ENCODE results near the gene GMPS.

The GMPS gene

GRCh38 chr3:155981669-155982068 is 111.2 kb downstream of the GMPS start:
- no peaks in the 10 kb centered on the region for H3K9me3 ChIP-seq (ENCODE audit: control insufficient read depth, low read depth, low read length)
- no peaks in the 10 kb centered on the region for H3K27me3 ChIP-seq (ENCODE audit: control insufficient read depth, insufficient read depth, low read length)
- H3K9ac ChIP-seq (ENCODE audit: low read length), result no peak overlapping the region
- H3K4me3 ChIP-seq (ENCODE audit: low read length), result no peak overlapping the region
- H3K27ac ChIP-seq (ENCODE audit: low read length), result no peak overlapping the region
- H3K36me3 ChIP-seq (ENCODE audit: control insufficient read depth, low read depth, low read length), result no peaks in the 10 kb centered on the region
- peaks cover 10% of the 10 kb centered on the region for H3K4me1 ChIP-seq (ENCODE audit: control insufficient read depth, low read depth, low read length)

DNA sequence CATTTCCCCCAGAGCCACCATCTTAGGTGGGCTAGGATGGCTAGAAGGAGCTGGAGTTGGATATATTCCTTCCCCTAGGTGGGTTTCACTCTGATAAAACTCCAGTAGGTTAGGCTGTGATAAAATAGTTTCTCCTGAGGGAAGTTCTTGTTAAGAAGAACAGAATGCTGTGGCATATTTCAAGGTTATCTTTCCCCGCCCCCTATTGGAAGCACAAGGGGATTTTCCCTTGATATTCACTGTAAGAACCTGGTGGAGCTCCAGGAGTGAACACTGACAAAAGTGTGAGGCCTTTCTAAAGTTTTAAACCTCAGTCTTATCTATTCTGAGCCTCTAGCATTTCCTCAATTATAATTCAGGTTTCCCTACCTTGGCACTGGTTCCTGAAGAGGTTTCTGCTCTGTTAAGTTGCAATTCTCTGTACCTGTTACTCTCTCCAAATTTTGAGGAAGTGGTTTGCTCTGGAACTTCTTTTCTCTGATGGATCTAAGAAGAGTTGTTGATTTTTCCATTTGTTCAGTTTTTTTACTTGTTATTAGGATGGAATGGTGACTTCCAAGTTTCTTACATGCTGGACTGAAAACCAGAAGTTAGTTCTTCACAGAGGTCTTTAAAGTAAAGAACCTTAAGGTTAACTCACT is 113.5 kb downstream of the GMPS start:
- Histone ChIP-seq H3K9me3 (ENCODE audit: control insufficient read depth, low read depth, low read length) (no peaks in the 10 kb centered on the region), H3K4me1 (ENCODE audit: control insufficient read depth, low read depth, low read length) (peaks cover 10% of the 10 kb centered on the region), H3K36me3 (ENCODE audit: control insufficient read depth, low read depth, low read length) (no peaks in the 10 kb centered on the region), H3K27me3 (ENCODE audit: control insufficient read depth, insufficient read depth, low read length) (no peaks in the 10 kb centered on the region), H3K4me3 (ENCODE audit: low read length) (no peak overlapping the region), H3K27ac (ENCODE audit: low read length) (no peak overlapping the region), H3K9ac (ENCODE audit: low read length) (no peak overlapping the region)

GRCh38 chr3:155984791-155985417 is 114.5 kb downstream of the GMPS start:
- H3K9ac ChIP-seq (ENCODE audit: low read length), result no peak overlapping the region
- H3K36me3 ChIP-seq (ENCODE audit: control insufficient read depth, low read depth, low read length), result no peaks in the 10 kb centered on the region
- peaks cover 10% of the 10 kb centered on the region for H3K4me1 ChIP-seq (ENCODE audit: control insufficient read depth, low read depth, low read length)
- no peak overlapping the region for H3K4me3 ChIP-seq (ENCODE audit: low read length)
- H3K27ac ChIP-seq (ENCODE audit: low read length), result no peak overlapping the region
- no peaks in the 10 kb centered on the region for H3K9me3 ChIP-seq (ENCODE audit: control insufficient read depth, low read depth, low read length)
- H3K27me3 ChIP-seq (ENCODE audit: control insufficient read depth, insufficient read depth, low read length), result no peaks in the 10 kb centered on the region

DNA sequence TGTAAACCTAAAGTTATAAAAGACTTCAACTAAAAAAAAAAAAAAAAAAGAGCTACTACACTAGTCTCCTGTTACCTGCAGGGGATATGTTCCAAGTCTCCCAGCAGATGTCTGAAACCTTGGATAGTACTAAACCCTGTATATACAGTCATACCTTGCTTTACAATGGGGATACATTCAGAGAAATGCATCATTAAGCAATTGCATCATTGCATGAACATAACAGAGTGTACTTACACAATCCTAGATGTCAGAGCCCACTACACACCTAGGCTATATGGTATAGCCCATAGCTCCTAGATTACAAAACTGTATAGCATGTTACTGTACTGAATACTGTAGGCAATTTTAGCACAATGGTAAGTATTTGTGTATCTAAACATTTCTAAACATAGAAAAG is 119.1 kb downstream of the GMPS start:
- Histone ChIP-seq H3K4me3 (ENCODE audit: low read length) (no peak overlapping the region), H3K27me3 (ENCODE audit: control insufficient read depth, insufficient read depth, low read length) (no peaks in the 10 kb centered on the region), H3K36me3 (ENCODE audit: control insufficient read depth, low read depth, low read length) (no peaks in the 10 kb centered on the region), H3K4me1 (ENCODE audit: control insufficient read depth, low read depth, low read length) (peaks cover 5% of the 10 kb centered on the region), H3K27ac (ENCODE audit: low read length) (no peak overlapping the region), H3K9me3 (ENCODE audit: control insufficient read depth, low read depth, low read length) (no peaks in the 10 kb centered on the region), H3K9ac (ENCODE audit: low read length) (no peak overlapping the region)

- Histone ChIP-seq H3K9ac (ENCODE audit: low read length) (no peak overlapping the region), H3K36me3 (ENCODE audit: control insufficient read depth, low read depth, low read length) (no peaks in the 10 kb centered on the region), H3K9me3 (ENCODE audit: control insufficient read depth, low read depth, low read length) (no peaks in the 10 kb centered on the region), H3K27ac (ENCODE audit: low read length) (no peak overlapping the region), H3K27me3 (ENCODE audit: control insufficient read depth, insufficient read depth, low read length) (no peaks in the 10 kb centered on the region), H3K4me1 (ENCODE audit: control insufficient read depth, low read depth, low read length) (no peaks in the 10 kb centered on the region), H3K4me3 (ENCODE audit: low read length) (no peak overlapping the region)
These were observed 120.8 kb downstream of the GMPS start for GRCh38 chr3:155991212-155991611.

DNA sequence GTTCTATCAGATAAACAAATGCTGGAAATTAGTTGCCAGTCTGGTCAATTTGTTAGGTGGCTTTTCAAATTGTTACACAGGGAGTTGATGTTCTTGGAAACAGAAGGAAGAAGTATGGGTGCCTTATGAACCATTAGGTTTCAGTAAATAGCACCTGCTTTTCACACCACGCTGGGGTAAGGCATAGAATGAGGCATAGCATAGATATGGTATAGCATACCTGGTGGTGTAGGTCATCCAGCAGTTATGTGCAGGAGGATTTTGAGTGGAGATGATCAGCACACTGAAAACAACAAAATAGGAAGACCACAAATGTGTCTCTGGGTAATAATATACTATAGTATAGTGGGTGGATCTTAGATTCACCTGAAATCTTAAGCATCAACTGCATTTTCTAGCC is 121.4 kb downstream of the GMPS start:
- no peak overlapping the region for H3K9ac ChIP-seq (ENCODE audit: low read length)
- H3K27ac ChIP-seq (ENCODE audit: low read length), result no peak overlapping the region
- no peak overlapping the region for H3K4me3 ChIP-seq (ENCODE audit: low read length)
- H3K36me3 ChIP-seq (ENCODE audit: control insufficient read depth, low read depth, low read length), result no peaks in the 10 kb centered on the region
- H3K27me3 ChIP-seq (ENCODE audit: control insufficient read depth, insufficient read depth, low read length), result no peaks in the 10 kb centered on the region
- no peaks in the 10 kb centered on the region for H3K4me1 ChIP-seq (ENCODE audit: control insufficient read depth, low read depth, low read length)
- H3K9me3 ChIP-seq (ENCODE audit: control insufficient read depth, low read depth, low read length), result no peaks in the 10 kb centered on the region
